Measurements from ENCODE around the gene OR13J1. TPM values are rescaled to one million over a fixed set of nuclear protein-coding genes. Genes with fewer than 3 reads are reported as not detected.
A peak's percentile ranks its signal among the peaks of the same experiment; 100 is the strongest.

Gene OR13J1
- total and polyA plus RNA-seq, 4 donors, result not detected

DNA sequence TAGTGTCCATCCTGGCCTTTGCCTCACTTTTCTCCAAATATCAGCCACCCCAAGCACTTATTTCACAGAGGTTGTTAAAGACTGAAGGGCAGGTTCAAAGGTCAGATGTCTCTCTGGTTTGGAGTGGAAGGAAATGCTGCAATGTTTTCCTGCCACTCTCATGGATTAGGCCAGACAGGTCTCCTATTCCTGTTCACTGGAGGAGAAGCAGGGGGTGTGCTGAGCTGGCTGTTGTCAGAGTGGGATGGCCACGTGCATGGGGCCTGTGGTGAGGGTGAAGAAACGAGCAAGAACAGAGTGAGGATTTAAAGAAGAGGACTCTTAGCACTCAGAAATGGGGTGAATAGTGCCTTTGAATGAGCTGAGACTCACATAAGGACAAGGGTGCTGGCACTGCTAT lies 34.4 kb downstream of the OR13J1 start:
- Histone ChIP-seq H3K4me1 (ENCODE audit: control insufficient read depth in 5 of 5, insufficient read depth in 5 of 5, low read length in 5 of 5) (peaks cover 4 to 29% (median 14%) of the 10 kb centered on the region in 5 donors), H3K4me3 (no peak overlapping the region), H3K36me3 (ENCODE audit: control insufficient read depth in 4 of 4, insufficient read depth in 4 of 4, low read length in 4 of 4) (peaks cover 0 to 3% (median 0%) of the 10 kb centered on the region in 4 donors), H3K27ac (ENCODE audit: low read depth in 1 of 2, low read length in 1 of 2) (peak overlapping the region in 1 of 2 donors; percentile 68), H3K27me3 (ENCODE audit: control insufficient read depth in 3 of 3, insufficient read depth in 3 of 3, low read length in 2 of 3) (no peaks in the 10 kb centered on the region), H3K9me3 (ENCODE audit: control insufficient read depth in 4 of 4, insufficient read depth in 3 of 4, low read length in 3 of 4) (no peaks in the 10 kb centered on the region), H3K9ac (ENCODE audit: insufficient read depth in 1 of 2, low read length in 2 of 2) (no peak overlapping the region)
- ATAC-seq (ENCODE audit: insufficient read depth, low FRiP score) (no peak), DNase-seq (no peak)
- TF ChIP-seq CTCF (IDR thresholded peaks at IDR 0.05; ENCODE audit: control extremely low read depth, extremely low read depth), result no peak
- WGBS, 2 donors, result 49 to 65% methylated on average over 2 of the region's 2 CpGs

DNA sequence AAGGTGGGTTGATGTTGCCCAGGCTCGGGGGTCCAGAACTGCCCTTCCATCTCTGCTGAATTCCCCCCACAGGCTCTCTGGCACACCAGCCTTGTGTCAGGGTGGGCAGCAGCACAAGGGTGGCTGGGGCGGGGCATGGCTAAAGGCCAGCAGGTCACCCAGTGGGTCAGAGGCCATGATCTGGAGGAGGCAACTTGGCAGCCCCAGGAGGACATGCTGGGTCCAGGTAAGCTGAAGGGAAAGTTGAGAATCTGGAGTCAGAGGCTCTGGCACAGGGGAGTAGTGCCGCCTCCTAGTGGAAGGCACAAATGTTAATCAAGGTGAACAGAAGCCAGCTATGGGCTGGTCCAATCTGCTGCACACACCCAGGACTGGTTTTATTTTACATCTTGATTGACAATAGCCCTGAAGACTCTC lies 35.0 kb downstream of the OR13J1 start:
- DNase-seq, result no peak
- no peaks in the 10 kb centered on the region for H3K9me3 ChIP-seq (ENCODE audit: control insufficient read depth in 4 of 4, insufficient read depth in 3 of 4, low read length in 3 of 4)
- no peak for TF ChIP-seq CTCF (IDR thresholded peaks at IDR 0.05; ENCODE audit: control extremely low read depth, extremely low read depth)
- H3K27ac ChIP-seq (ENCODE audit: low read depth in 1 of 2, low read length in 1 of 2), result peak overlapping the region in 1 of 2 donors; percentile 68
- peak; percentile 25 for ATAC-seq (ENCODE audit: insufficient read depth, low FRiP score)
- H3K36me3 ChIP-seq (ENCODE audit: control insufficient read depth in 4 of 4, insufficient read depth in 4 of 4, low read length in 4 of 4), result peaks cover 0 to 3% (median 0%) of the 10 kb centered on the region in 4 donors
- WGBS, 2 donors, result 93 to 97% methylated on average over 3 of the region's 3 CpGs
- H3K27me3 ChIP-seq (ENCODE audit: control insufficient read depth in 3 of 3, insufficient read depth in 3 of 3, low read length in 2 of 3), result no peaks in the 10 kb centered on the region
- H3K9ac ChIP-seq (ENCODE audit: insufficient read depth in 1 of 2, low read length in 2 of 2), result no peak overlapping the region
- H3K4me1 ChIP-seq (ENCODE audit: control insufficient read depth in 5 of 5, insufficient read depth in 5 of 5, low read length in 5 of 5), result peaks cover 4 to 34% (median 15%) of the 10 kb centered on the region in 5 donors
- H3K4me3 ChIP-seq, result no peak overlapping the region

DNA sequence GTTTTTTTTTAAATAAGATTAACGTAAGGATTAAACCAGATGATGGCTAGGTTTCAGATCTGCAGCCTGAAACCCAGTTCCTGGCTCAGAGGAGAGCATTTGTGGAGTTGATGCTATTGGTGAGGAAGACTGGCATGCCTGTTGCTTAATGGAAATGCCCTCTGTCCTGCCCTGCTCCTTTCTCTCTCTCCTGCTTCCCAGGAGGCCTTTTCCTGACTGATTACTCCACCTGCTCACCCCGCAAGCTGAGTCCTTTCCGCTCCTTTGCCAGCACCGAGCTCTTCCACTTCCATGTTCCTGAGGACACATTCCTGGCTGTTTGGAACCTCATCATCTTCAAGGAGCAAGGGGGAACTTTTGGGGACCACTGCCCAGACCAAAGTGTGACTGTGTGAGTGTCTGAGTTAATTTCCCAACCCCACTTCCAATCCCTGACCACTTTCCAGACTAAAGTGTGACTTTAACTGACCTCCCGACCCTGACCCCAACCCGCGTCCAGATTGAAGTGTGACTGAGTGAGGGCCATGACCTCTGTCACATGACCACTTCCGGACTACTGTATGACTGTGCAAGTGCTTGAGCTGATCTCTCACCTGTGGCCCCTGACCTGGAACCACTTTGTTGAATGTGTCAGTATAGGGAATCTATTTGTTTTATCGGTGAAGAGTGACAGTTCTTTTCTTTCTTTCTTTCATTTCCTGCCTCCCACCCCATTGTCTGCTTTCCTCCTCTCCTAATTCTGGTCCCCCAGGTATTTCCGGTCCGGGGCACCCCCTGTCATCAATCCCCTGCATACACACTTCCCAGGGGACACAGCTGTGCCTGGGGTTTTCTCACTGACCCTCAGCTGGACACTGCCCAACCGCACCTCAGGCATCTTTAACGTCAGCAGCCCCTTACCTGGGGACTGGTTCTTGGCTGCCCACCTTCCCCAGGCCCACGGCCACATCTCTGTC lies 35.7 kb downstream of the OR13J1 start:
- H3K36me3 ChIP-seq (ENCODE audit: control insufficient read depth in 4 of 4, insufficient read depth in 4 of 4, low read length in 4 of 4), result peaks cover 0 to 3% (median 0%) of the 10 kb centered on the region in 4 donors
- H3K4me1 ChIP-seq (ENCODE audit: control insufficient read depth in 5 of 5, insufficient read depth in 5 of 5, low read length in 5 of 5), result peaks cover 4 to 41% (median 18%) of the 10 kb centered on the region in 5 donors
- ATAC-seq (ENCODE audit: insufficient read depth, low FRiP score) (no peak), DNase-seq (no peak)
- H3K9ac ChIP-seq (ENCODE audit: insufficient read depth in 1 of 2, low read length in 2 of 2), result peak overlapping the region in 1 of 2 donors; percentile 59
- no peaks in the 10 kb centered on the region for H3K9me3 ChIP-seq (ENCODE audit: control insufficient read depth in 4 of 4, insufficient read depth in 3 of 4, low read length in 3 of 4)
- H3K27ac ChIP-seq (ENCODE audit: low read depth in 1 of 2, low read length in 1 of 2), result peak overlapping the region in 1 of 2 donors; percentile 62
- TF ChIP-seq CTCF (IDR thresholded peaks at IDR 0.05; ENCODE audit: control extremely low read depth, extremely low read depth), result no peak
- no peaks in the 10 kb centered on the region for H3K27me3 ChIP-seq (ENCODE audit: control insufficient read depth in 3 of 3, insufficient read depth in 3 of 3, low read length in 2 of 3)
- 73 to 83% methylated on average over 14 of the region's 14 CpGs for WGBS, 2 donors
- no peak overlapping the region for H3K4me3 ChIP-seq

Data from lung (tissue), 12 donors.